HepG2 (cell line): ENCODE measurements around the gene TTLL11. TPM values are rescaled to one million over a fixed set of nuclear protein-coding genes. Genes with fewer than 3 reads are reported as not detected.

ENCODE experiments used
- ATAC-seq: fragments of 200-7000 bp; cut with Tn5 transposase; 3 replicates; pipeline ENCODE4 v1.9.1; 2020; ENCODE audit warnings: mild to moderate bottlenecking, moderate library complexity
- BruUV-seq: library from RNA; stranded (reverse); fragments of 400-500 nt; replicated peaks from 2 replicates; lab custom pipeline; 2021; lab: Mats Ljungman, UMichigan
- CTCF ChIA-PET: fragments of 300-600 bp; formaldehyde crosslinking; extraction: SDS; loops from one replicate; lab custom pipeline; 2021; ENCODE audit warnings: low total read pairs, inconsistent platforms, low intra/inter-chr PET ratio; lab: Yijun Ruan, JAX
- POLR2A ChIA-PET: fragments of 350-600 bp; sonication (Branson Sonifier 250); formaldehyde crosslinking; loops from one replicate; lab custom pipeline; 2020; ENCODE audit warnings: antibody characterized with exemption, inconsistent platforms; lab: Yijun Ruan, JAX
- DNase-seq: peaks from one replicate; pipeline ENCODE4 v3.0.0-alpha.2; 2015; ENCODE audit warnings: low spot score
- FAIRE-seq: peaks from 3 replicates; lab custom pipeline; 2011; peaks lifted over from hg19 to GRCh38; lab: Jason Lieb, UNC
- H2AFZ ChIP-seq: one replicate; pipeline ENCODE4 v1.6.1; 2011; ENCODE audit warnings: low read length, inconsistent platforms
- H3K27ac ChIP-seq: fragments of 300-600 bp; 3 replicates; pipeline ENCODE4 v1.8.0; 2011; ENCODE audit warnings: mixed run types, mild to moderate bottlenecking, mixed read lengths, low read length, inconsistent platforms; ENCODE audit not compliant: insufficient read depth; ENCODE audit errors: extremely low read length
- H3K27me3 ChIP-seq, 2 experiments: fragments of 200-600 bp in 1 of 2; 2 replicates in 1 of 2; 3 replicates in 1 of 2; pipeline versions ENCODE4 v1.6.0 to v1.8.0; 2011; ENCODE audit warnings: low read length in 2 of 2, mild to moderate bottlenecking in 2 of 2, moderate library complexity in 2 of 2, inconsistent platforms in 1 of 2; ENCODE audit not compliant: insufficient read depth in 2 of 2, control insufficient read depth in 1 of 2
- H3K36me3 ChIP-seq, 2 experiments: fragments of 200-600 bp in 1 of 2; replicated peaks in 1 of 2; 2 replicates in 1 of 2; 3 replicates in 1 of 2; pipeline versions ENCODE4 v1.5.1 to v1.8.0; 2011; ENCODE audit warnings: low read length in 2 of 2, inconsistent platforms in 1 of 2; ENCODE audit not compliant: insufficient read depth in 2 of 2, control insufficient read depth in 1 of 2
- H3K4me1 ChIP-seq: 2 replicates; pipeline ENCODE4 v1.5.1; 2012; ENCODE audit warnings: low read length, inconsistent platforms; ENCODE audit not compliant: insufficient read depth
- H3K4me2 ChIP-seq: 2 replicates; pipeline ENCODE4 v1.6.0; 2011; ENCODE audit warnings: low read depth, low read length, inconsistent platforms
- H3K4me3 ChIP-seq, 3 experiments: fragments of 200-600 bp in 1 of 3; sonication (generic), shearing (Covaris generic) in 1 of 3; replicated peaks in 1 of 3; 2 replicates each; pipeline ENCODE4 v1.5.1; 2011 to 2016; ENCODE audit warnings: low read length in 3 of 3, inconsistent platforms in 2 of 3, low read depth in 2 of 3, mild to moderate bottlenecking in 2 of 3, control low read depth in 1 of 3, mixed read lengths in 1 of 3; ENCODE audit not compliant: insufficient read depth in 1 of 3
- H3K79me2 ChIP-seq: one replicate; pipeline ENCODE4 v1.6.1; 2011; ENCODE audit warnings: low read length, inconsistent platforms; ENCODE audit not compliant: insufficient read depth
- H3K9ac ChIP-seq: 2 replicates; pipeline ENCODE4 v1.6.0; 2011; ENCODE audit warnings: mild to moderate bottlenecking, low read depth, low read length, inconsistent platforms; ENCODE audit not compliant: insufficient read depth
- H3K9me3 ChIP-seq: 2 replicates; pipeline ENCODE4 v1.5.1; 2012; ENCODE audit warnings: mild to moderate bottlenecking, low read length
- H4K20me1 ChIP-seq: 2 replicates; pipeline ENCODE4 v1.6.0; 2011; ENCODE audit warnings: inconsistent platforms, mild to moderate bottlenecking, low read length, moderate library complexity; ENCODE audit not compliant: insufficient read depth
- GATAD2A ChIP-seq: IDR thresholded peaks from 2 replicates; pipeline ENCODE4 v1.6.1; 2016
- IRF2 ChIP-seq: IDR thresholded peaks from 2 replicates; pipeline ENCODE4 v1.6.1; 2018; ENCODE audit warnings: missing genetic modification reagents, missing compliant biosample characterization
- MIXL1 ChIP-seq: IDR thresholded peaks from 2 replicates; pipeline ENCODE4 v1.6.1; 2016
- RFX3 ChIP-seq: IDR thresholded peaks from 2 replicates; pipeline ENCODE4 v1.6.1; 2016; ENCODE audit warnings: missing biosample characterization, missing genetic modification reagents
- TCF12 ChIP-seq, 2 experiments: fragments of 450-650 bp in 1 of 2; sonication (generic) in 1 of 2; formaldehyde crosslinking in 1 of 2; IDR thresholded peaks; 2 replicates each; pipeline versions ENCODE4 v1.6.1 to v1.8.0; 2017 to 2022; ENCODE audit warnings: antibody characterized with exemption in 1 of 2, mild to moderate bottlenecking in 1 of 2, missing genetic modification reagents in 1 of 2, moderate library complexity in 1 of 2
- ZNF224 ChIP-seq: sonication (generic); formaldehyde crosslinking; IDR thresholded peaks from 2 replicates; pipeline ENCODE4 v1.5.0; 2020; ENCODE audit warnings: mild to moderate bottlenecking, missing genetic modification reagents
- ZNF337 ChIP-seq: sonication (generic); formaldehyde crosslinking; IDR thresholded peaks from 2 replicates; pipeline ENCODE4 v1.5.1; 2020; ENCODE audit warnings: missing genetic modification reagents, low read depth, mild to moderate bottlenecking, borderline replicate concordance
- ZNF446 ChIP-seq: sonication (generic); formaldehyde crosslinking; IDR thresholded peaks from 2 replicates; pipeline ENCODE4 v1.5.0; 2020; ENCODE audit warnings: mild to moderate bottlenecking, missing genetic modification reagents
- ZNF570 ChIP-seq: sonication (generic); formaldehyde crosslinking; IDR thresholded peaks from 2 replicates; pipeline ENCODE4 v1.4.0; 2020; ENCODE audit warnings: mild to moderate bottlenecking, missing genetic modification reagents, borderline replicate concordance
- ZNF678 ChIP-seq: sonication (generic); formaldehyde crosslinking; IDR thresholded peaks from 2 replicates; pipeline ENCODE4 v1.4.0; 2020; ENCODE audit warnings: mild to moderate bottlenecking, missing genetic modification reagents
- ZNF710 ChIP-seq: sonication (generic); formaldehyde crosslinking; IDR thresholded peaks from 2 replicates; pipeline ENCODE4 v1.5.0; 2020; ENCODE audit warnings: mild to moderate bottlenecking, missing genetic modification reagents, borderline replicate concordance
- ZNF782 ChIP-seq: sonication (generic); formaldehyde crosslinking; IDR thresholded peaks from 2 replicates; pipeline ENCODE4 v1.4.0; 2020; ENCODE audit warnings: missing genetic modification reagents, mild to moderate bottlenecking, borderline replicate concordance
- WGBS: methylation state at CpG from one replicate; pipeline ENCODE4 v1.1.6; 2017; ENCODE audit warnings: low lambda C conversion rate; 5-methylcytosine and 5-hydroxymethylcytosine counted together
- in situ Hi-C: cut with HindIII; loops from 2 replicates; pipeline ENCODE4 v1.10.0; 2017; ENCODE audit warnings: low pct_unique_long_range_greater_than_20kb; ENCODE audit not compliant: extremely low pct_ligation_motif_present
- intact Hi-C: fragments of 100-400 bp; cut with micrococcal nuclease; formaldehyde crosslinking; loops from one replicate; pipeline ENCODE4 v1.10.0; 2022; ENCODE audit not compliant: unreplicated experiment
- polyA plus RNA-seq, 8 experiments: library from polyadenylated mRNA; depleted of rRNA in 3 of 8; stranded (reverse) in 7 of 8; unstranded in 1 of 8; fragments of >200 nt; fragmentation: Illumina TruSeq in 4 of 8; extraction: Trizol in 4 of 8; gene quantifications; 2 replicates each; pipeline versions ENCODE4 v1.2.1 to v1.2.3, GENCODE V29; 2011 to 2016; ENCODE audit warnings: low read depth in 4 of 8, missing spikeins in 1 of 8, mixed read lengths in 1 of 8; ENCODE audit not compliant: insufficient read depth in 1 of 8
- total RNA-seq, 5 experiments: library from RNA; depleted of rRNA; stranded (reverse); fragments of >200 nt; fragmentation: Illumina TruSeq; extraction: Trizol; gene quantifications; 2 replicates each; pipeline ENCODE4 v1.2.3, GENCODE V29; 2016; ENCODE audit warnings: low read depth in 1 of 5
- TF ChIP-seq, protein P1 (sequence below): IDR thresholded peaks from 2 replicates; pipeline ENCODE4 v1.6.1; 2012; ENCODE audit warnings: low read depth, low read length, improper control_type of control experiment
- TF ChIP-seq, protein P2 (sequence below): sonication (generic); formaldehyde crosslinking; IDR thresholded peaks from one replicate; pipeline ENCODE4 v1.5.1; 2020; ENCODE audit warnings: mild to moderate bottlenecking, missing genetic modification reagents; ENCODE audit errors: not compliant biosample characterization

TTLL11 gene
- total and polyA plus RNA-seq, 2 of the 13 experiments (the other 11 are each of a cell fraction or from before 2014, with no cell fraction given): 4.5 to 5.2 TPM

GRCh38 chr9:122039234-122039633 is 53.9 kb downstream of the TTLL11 start:
- no peaks in the 10 kb centered on the region for H3K36me3 ChIP-seq
- no peak for TF ChIP-seq ZNF224 (CRISPR knock-in tag)
- TF ChIP-seq ZNF446 (CRISPR knock-in tag): no peak
- TF ChIP-seq GATAD2A (CRISPR knock-in tag): no peak
- TF ChIP-seq IRF2 (CRISPR knock-in tag): no peak
- no peak for TF ChIP-seq ZNF710 (CRISPR knock-in tag)
- no peak for TF ChIP-seq ZNF570 (CRISPR knock-in tag)
- TF ChIP-seq ZNF678 (CRISPR knock-in tag): no peak
- no peak for TF ChIP-seq ZNF337 (CRISPR knock-in tag)
- TF ChIP-seq RFX3 (CRISPR knock-in tag): no peak
- TF ChIP-seq, protein P1, sequence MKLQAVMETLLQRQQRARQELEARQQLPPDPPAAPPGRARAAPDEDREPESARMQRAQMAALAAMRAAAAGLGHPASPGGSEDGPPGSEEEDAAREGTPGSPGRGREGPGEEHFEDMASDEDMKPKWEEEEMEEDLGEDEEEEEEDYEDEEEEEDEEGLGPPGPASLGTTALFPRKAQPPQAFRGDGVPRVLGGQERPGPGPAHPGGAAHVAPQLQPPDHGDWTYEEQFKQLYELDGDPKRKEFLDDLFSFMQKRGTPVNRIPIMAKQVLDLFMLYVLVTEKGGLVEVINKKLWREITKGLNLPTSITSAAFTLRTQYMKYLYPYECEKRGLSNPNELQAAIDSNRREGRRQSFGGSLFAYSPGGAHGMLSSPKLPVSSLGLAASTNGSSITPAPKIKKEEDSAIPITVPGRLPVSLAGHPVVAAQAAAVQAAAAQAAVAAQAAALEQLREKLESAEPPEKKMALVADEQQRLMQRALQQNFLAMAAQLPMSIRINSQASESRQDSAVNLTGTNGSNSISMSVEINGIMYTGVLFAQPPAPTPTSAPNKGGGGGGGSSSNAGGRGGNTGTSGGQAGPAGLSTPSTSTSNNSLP: no peak
- TF ChIP-seq, protein P2, sequence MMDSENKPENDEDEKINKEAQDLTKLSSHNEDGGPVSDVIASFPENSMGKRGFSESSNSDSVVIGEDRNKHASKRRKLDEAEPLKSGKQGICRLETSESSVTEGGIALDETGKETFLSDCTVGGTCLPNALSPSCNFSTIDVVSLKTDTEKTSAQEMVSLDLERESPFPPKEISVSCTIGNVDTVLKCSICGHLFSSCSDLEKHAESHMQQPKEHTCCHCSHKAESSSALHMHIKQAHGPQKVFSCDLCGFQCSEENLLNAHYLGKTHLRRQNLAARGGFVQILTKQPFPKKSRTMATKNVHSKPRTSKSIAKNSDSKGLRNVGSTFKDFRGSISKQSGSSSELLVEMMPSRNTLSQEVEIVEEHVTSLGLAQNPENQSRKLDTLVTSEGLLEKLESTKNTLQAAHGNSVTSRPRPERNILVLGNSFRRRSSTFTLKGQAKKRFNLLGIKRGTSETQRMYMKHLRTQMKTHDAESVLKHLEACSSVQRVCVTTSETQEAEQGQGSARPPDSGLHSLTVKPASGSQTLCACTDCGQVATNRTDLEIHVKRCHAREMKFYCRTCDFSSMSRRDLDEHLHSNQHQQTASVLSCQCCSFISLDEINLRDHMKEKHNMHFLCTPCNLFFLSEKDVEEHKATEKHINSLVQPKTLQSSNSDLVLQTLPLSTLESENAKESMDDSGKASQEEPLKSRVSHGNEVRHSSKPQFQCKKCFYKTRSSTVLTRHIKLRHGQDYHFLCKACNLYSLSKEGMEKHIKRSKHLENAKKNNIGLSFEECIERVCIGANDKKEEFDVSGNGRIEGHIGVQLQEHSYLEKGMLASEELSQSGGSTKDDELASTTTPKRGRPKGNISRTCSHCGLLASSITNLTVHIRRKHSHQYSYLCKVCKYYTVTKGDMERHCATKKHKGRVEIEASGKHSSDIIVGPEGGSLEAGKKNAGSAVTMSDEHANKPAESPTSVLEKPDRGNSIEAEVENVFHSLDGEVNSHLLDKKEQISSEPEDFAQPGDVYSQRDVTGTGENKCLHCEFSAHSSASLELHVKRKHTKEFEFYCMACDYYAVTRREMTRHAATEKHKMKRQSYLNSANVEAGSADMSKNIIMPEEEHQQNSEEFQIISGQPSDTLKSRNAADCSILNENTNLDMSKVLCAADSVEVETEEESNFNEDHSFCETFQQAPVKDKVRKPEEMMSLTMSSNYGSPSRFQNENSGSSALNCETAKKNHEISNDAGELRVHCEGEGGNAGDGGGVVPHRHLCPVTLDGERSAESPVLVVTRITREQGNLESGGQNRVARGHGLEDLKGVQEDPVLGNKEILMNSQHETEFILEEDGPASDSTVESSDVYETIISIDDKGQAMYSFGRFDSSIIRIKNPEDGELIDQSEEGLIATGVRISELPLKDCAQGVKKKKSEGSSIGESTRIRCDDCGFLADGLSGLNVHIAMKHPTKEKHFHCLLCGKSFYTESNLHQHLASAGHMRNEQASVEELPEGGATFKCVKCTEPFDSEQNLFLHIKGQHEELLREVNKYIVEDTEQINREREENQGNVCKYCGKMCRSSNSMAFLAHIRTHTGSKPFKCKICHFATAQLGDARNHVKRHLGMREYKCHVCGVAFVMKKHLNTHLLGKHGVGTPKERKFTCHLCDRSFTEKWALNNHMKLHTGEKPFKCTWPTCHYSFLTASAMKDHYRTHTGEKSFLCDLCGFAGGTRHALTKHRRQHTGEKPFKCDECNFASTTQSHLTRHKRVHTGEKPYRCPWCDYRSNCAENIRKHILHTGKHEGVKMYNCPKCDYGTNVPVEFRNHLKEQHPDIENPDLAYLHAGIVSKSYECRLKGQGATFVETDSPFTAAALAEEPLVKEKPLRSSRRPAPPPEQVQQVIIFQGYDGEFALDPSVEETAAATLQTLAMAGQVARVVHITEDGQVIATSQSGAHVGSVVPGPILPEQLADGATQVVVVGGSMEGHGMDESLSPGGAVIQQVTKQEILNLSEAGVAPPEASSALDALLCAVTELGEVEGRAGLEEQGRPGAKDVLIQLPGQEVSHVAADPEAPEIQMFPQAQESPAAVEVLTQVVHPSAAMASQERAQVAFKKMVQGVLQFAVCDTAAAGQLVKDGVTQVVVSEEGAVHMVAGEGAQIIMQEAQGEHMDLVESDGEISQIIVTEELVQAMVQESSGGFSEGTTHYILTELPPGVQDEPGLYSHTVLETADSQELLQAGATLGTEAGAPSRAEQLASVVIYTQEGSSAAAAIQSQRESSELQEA (CRISPR knock-in tag): no peak
- TF ChIP-seq ZNF782 (CRISPR knock-in tag): no peak
- TF ChIP-seq TCF12 (IDR thresholded peaks at IDR 0.05): no peak
- no peak for TF ChIP-seq TCF12 (CRISPR knock-in tag; IDR thresholded peaks at IDR 0.05)
- TF ChIP-seq MIXL1: no peak

More at GRCh38 chr9:122039234-122039633, 53.9 kb downstream of the TTLL11 start:
- Histone ChIP-seq H3K4me3 (no peak overlapping the region), H2AFZ (no peak overlapping the region), H3K27me3 (no peaks in the 10 kb centered on the region), H3K4me1 (peaks cover 13% of the 10 kb centered on the region), H3K4me2 (no peak overlapping the region), H4K20me1 (no peaks in the 10 kb centered on the region), H3K79me2 (no peaks in the 10 kb centered on the region), H3K9ac (no peak overlapping the region), H3K9me3 (no peaks in the 10 kb centered on the region), H3K27ac (no peak overlapping the region)
- DNase-seq: no peak
- no peak for FAIRE-seq
- CTCF ChIA-PET: no interaction called here
- intact Hi-C loops: no loop called here
- WGBS: 98% methylated on average over 6 of the region's 6 CpGs
- no TSS peak for BruUV-seq
- no peak for ATAC-seq
- in situ Hi-C loops: no loop called here
- POLR2A ChIA-PET: no interaction called here
